Activated CD8-positive, alpha-beta T cell treated with anti-CD3 and anti-CD28 coated beads, Interleukin-2, amount 10 ng/mL, durations not matched to agents 7 days and 5 days (primary cell): ENCODE data around the gene FBXO10. TPM values are rescaled to one million over a fixed set of nuclear protein-coding genes. Genes with fewer than 3 reads are reported as not detected.
"Not testable (repeated sequence)": the region's sequence is repeated elsewhere in the genome, so short reads cannot be mapped to it uniquely, and the experiment has no call there.

Experiments used
- ATAC-seq: fragments of 150-1000 bp; cut with Tn5 transposase; one replicate; pipeline ENCODE4 v1.10.0; 2021; ENCODE audit warnings: moderate library complexity
- CTCF ChIA-PET: fragments of 350-600 bp; sonication (Branson Sonifier 250); formaldehyde crosslinking; loops from one replicate; lab custom pipeline; 2021; ENCODE audit warnings: antibody characterized with exemption; lab: Charles Lee
- POLR2A ChIA-PET: fragments of 350-600 bp; sonication (Branson Sonifier 250); formaldehyde crosslinking; loops from one replicate; lab custom pipeline; 2021; ENCODE audit warnings: antibody characterized with exemption; lab: Charles Lee
- DNase-seq: peaks from one replicate; pipeline ENCODE4 v3.0.0-alpha.2; 2020
- H3K27ac Mint-ChIP-seq: one replicate; pipeline ENCODE4 v1.8.0; 2021; ENCODE audit warnings: mild to moderate bottlenecking, mixed read lengths
- H3K27me3 Mint-ChIP-seq: one replicate; pipeline ENCODE4 v1.8.0; 2021; ENCODE audit warnings: low read depth, mixed read lengths
- H3K36me3 Mint-ChIP-seq: one replicate; pipeline ENCODE4 v1.8.0; 2021; ENCODE audit warnings: low read depth, mixed read lengths
- H3K4me1 Mint-ChIP-seq: one replicate; pipeline ENCODE4 v1.8.0; 2021; ENCODE audit warnings: low read depth, mixed read lengths
- H3K4me3 Mint-ChIP-seq: one replicate; pipeline ENCODE4 v1.8.0; 2021; ENCODE audit warnings: mild to moderate bottlenecking, mixed read lengths
- H3K9me3 Mint-ChIP-seq: one replicate; pipeline ENCODE4 v1.8.0; 2022; ENCODE audit warnings: mixed read lengths; ENCODE audit not compliant: insufficient read depth
- total RNA-seq, 2 experiments: library from RNA; stranded (reverse); gene quantifications; one replicate each; pipeline ENCODE4 v1.2.3, GENCODE V29; 2021

The FBXO10 gene
- total RNA-seq, 2 experiments from 2014 or later = 2.0 to 2.3 TPM

DNA sequence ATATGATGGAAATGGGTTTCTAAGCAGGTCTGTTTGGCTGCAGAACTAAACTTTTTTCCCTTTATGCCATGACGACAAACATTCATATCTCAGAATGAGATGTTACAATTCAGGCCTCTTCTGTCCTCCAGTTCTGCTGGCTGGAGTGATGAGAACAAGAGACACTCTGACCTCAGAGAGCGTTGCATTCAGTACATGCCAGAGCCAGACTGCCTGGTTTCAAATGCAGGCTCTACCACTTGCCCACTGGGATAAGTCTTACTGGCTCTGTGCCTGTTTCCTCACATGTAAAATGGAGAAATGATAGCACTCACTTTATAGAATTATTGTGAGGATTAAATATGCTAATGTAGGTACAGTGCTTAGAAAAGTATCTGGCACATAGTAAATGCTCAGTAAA is 41.0 kb upstream of the FBXO10 start:
- H3K36me3 Mint-ChIP-seq = no peaks in the 10 kb centered on the region
- POLR2A ChIA-PET = no interaction called here
- no peak overlapping the region for H3K4me3 Mint-ChIP-seq
- DNase-seq (no peak), ATAC-seq (no peak)
- CTCF ChIA-PET = no interaction called here
- peaks cover 13% of the 10 kb centered on the region for H3K27me3 Mint-ChIP-seq
- H3K9me3 Mint-ChIP-seq = no peaks in the 10 kb centered on the region
- H3K4me1 Mint-ChIP-seq = no peaks in the 10 kb centered on the region
- no peak overlapping the region for H3K27ac Mint-ChIP-seq

DNA sequence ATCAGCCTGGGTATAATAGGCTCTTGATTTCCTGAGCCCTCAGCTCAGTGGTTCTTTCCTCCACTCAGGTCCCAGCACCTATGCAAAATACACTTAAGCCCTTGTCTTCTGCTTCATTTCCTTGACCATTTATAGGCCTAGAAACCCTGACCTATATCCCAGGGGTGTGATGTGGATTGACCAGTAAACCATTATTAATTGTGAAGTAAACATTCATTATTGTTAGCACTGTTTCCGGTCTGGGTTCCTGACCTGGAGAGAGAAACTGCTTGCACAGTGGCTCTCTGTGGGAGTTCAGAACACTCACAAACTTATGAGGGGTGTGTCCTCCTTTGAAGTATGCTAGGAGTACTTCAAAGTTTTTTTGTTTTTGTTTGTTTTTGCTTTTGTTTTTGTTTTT is 35.8 kb upstream of the FBXO10 start:
- H3K27ac Mint-ChIP-seq = no peak overlapping the region
- peaks cover 26% of the 10 kb centered on the region for H3K27me3 Mint-ChIP-seq
- ATAC-seq (no peak), DNase-seq (no peak)
- no peaks in the 10 kb centered on the region for H3K36me3 Mint-ChIP-seq
- no peaks in the 10 kb centered on the region for H3K4me1 Mint-ChIP-seq
- POLR2A ChIA-PET = no interaction called here
- H3K4me3 Mint-ChIP-seq = no peak overlapping the region
- no peaks in the 10 kb centered on the region for H3K9me3 Mint-ChIP-seq
- CTCF ChIA-PET = no interaction called here

DNA sequence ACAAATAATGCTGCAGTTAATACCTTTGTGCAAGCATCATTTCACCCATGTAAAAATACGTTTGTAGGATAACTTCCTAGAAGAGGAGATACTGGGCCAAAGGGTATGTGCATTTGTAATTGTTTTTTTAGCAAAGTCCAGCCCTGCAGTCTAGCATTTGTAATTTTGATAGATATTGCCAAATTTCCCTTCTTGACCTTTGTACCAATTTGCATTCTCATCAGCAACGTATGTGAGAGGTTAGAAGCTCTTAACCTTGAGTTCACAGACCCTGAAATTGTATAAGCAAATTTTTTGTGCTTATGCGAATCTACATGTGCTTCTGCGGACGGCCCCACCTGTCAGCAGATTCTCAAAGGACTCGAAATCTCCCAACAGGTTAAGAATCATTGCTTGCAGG is 34.8 kb upstream of the FBXO10 start:
- Mint-ChIP-seq H3K9me3 (no peaks in the 10 kb centered on the region), H3K27me3 (peaks cover 29% of the 10 kb centered on the region), H3K4me3 (no peak overlapping the region), H3K4me1 (no peaks in the 10 kb centered on the region), H3K27ac (no peak overlapping the region), H3K36me3 (no peaks in the 10 kb centered on the region)
- DNase-seq (no peak), ATAC-seq (no peak)
- ChIA-PET POLR2A (no interaction called here), CTCF (no interaction called here)

DNA sequence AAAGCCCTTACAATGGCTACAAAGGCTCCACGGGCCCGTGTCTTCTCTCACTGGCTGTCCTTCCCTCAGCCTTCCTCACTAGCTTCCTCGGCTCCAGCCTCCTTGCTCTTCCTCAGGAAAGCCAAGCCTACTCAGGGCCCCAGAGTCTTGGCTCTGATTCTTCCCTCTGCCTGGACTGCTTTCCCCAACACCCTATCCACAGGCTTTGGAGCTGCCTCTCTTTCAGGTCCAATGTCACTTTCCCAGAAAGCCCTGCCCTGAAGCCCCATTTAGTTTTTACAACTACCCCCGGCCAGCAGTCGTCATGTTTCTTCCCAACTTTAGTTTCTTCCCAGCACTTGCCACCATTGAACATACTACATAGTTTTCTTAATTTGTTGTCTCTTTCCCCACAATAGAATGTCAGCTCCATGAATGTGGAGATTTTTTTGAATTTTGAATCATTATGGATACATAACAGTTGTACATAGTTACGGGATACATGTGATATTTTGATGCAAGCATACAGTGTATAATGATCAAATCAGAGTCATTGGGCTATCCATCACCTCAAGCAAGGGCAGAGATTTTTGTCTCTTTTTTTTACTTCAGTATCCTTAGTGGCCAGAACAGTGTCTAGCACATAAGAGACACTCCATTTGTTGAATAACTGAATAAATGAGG is 33.7 kb upstream of the FBXO10 start:
- Mint-ChIP-seq H3K4me1 (no peaks in the 10 kb centered on the region), H3K27ac (no peak overlapping the region), H3K9me3 (no peaks in the 10 kb centered on the region), H3K4me3 (no peak overlapping the region), H3K36me3 (no peaks in the 10 kb centered on the region), H3K27me3 (peaks cover 28% of the 10 kb centered on the region)
- DNase-seq = no peak
- POLR2A ChIA-PET = no interaction called here
- CTCF ChIA-PET = no interaction called here
- no peak for ATAC-seq

DNA sequence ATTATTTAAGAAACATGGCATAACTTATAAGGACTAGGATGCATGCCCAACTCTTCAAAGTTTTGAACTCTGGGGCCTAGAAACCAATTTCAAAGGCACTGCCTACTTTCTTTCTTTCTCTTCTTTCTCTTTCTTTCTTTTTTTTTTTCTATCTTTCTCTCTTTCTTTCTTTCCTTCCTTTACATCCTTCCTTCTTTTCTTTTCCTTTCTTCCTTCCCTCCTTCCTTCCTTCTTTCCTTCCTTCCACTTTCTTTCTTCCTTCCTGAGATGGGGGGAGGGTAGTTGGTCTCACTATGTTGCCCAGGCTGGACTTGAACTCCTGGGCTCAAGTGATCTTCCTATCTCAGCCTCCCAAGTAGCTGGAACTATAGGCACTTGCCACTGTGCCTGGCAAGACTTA is 32.1 kb upstream of the FBXO10 start:
- no peak overlapping the region for H3K27ac Mint-ChIP-seq
- POLR2A ChIA-PET = no interaction called here
- H3K27me3 Mint-ChIP-seq = peaks cover 31% of the 10 kb centered on the region
- DNase-seq (no peak), ATAC-seq (no peak)
- H3K4me3 Mint-ChIP-seq = no peak overlapping the region
- no peaks in the 10 kb centered on the region for H3K4me1 Mint-ChIP-seq
- no peaks in the 10 kb centered on the region for H3K36me3 Mint-ChIP-seq
- CTCF ChIA-PET = interaction anchor here (0.9 kb wide), 1 partner anchor 14 kb away, joined by 4 read pairs; no protein-coding TSS in a partner anchor
- H3K9me3 Mint-ChIP-seq = no peaks in the 10 kb centered on the region

DNA sequence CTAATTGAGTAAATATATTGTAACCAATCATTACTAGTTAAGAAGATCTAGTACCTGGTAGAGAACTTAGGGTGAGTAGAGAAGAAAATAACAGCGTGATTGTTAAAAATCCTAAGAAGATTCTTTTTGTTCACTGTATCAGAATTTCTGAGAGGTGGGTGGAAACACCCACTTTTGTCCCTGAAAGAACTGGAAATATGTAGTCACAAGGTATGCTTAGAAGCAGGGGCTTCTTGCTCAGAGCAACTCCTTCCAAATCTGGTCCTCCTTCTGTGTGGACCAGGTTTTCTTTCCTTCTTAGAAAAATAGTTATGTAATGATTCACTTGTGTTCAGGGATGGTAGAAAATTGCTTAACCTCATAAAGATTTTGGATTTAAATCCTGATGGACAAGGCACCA is 28.1 kb upstream of the FBXO10 start:
- no peaks in the 10 kb centered on the region for H3K4me1 Mint-ChIP-seq
- no peak overlapping the region for H3K4me3 Mint-ChIP-seq
- ATAC-seq (no peak), DNase-seq (no peak)
- CTCF ChIA-PET = no interaction called here
- H3K36me3 Mint-ChIP-seq = no peaks in the 10 kb centered on the region
- no peaks in the 10 kb centered on the region for H3K9me3 Mint-ChIP-seq
- no peak overlapping the region for H3K27ac Mint-ChIP-seq
- POLR2A ChIA-PET = no interaction called here
- H3K27me3 Mint-ChIP-seq = peaks cover 31% of the 10 kb centered on the region

DNA sequence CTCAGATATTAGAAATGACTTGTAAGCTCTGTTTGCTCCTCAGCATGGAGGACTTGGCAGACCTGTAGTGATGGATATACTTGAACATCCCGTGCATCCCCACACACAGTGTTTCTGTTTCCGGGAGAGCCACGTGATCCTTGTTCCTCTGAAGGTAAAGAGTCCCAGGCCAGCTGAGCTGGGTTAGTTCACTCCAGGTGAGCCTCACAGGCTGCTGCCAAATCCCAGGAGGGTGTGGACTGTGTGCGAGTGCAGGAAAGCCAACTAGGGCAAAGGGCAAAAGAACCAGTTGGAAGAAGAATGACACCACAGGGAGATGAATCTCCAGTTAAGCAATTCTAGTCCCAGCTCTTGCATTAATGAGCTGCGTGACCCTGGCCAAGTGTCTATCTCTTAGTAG is 26.6 kb upstream of the FBXO10 start:
- Mint-ChIP-seq H3K9me3 (no peaks in the 10 kb centered on the region), H3K4me1 (no peaks in the 10 kb centered on the region), H3K4me3 (no peak overlapping the region), H3K27me3 (peaks cover 23% of the 10 kb centered on the region), H3K27ac (no peak overlapping the region), H3K36me3 (no peaks in the 10 kb centered on the region)
- ATAC-seq = no peak
- no peak for DNase-seq
- POLR2A ChIA-PET = no interaction called here
- CTCF ChIA-PET = no interaction called here

DNA sequence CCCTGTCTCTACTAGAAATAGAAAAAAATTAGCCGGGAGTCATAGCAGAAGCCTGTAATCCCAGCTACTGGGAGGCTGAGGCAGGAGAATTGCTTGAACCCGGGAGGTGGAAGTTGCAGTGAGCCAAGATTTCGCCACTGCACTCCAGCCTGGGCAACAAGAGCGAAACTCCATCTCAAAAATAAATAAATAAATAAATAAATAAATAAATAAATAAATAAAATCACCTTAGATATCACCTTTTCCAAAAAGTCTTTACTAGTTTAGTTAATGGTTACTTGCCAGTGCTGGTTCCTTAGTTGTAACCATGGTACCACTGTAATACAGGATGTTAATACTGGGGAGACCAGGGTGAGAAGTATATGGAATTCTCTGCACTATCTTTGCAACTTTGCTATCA is 25.9 kb upstream of the FBXO10 start:
- H3K4me1 Mint-ChIP-seq, ATAC-seq, H3K4me3 Mint-ChIP-seq, H3K27ac Mint-ChIP-seq, H3K9me3 Mint-ChIP-seq, CTCF ChIA-PET, H3K36me3 Mint-ChIP-seq, POLR2A ChIA-PET, DNase-seq: not testable (repeated sequence)
- H3K27me3 Mint-ChIP-seq = peaks cover 22% of the 10 kb centered on the region

DNA sequence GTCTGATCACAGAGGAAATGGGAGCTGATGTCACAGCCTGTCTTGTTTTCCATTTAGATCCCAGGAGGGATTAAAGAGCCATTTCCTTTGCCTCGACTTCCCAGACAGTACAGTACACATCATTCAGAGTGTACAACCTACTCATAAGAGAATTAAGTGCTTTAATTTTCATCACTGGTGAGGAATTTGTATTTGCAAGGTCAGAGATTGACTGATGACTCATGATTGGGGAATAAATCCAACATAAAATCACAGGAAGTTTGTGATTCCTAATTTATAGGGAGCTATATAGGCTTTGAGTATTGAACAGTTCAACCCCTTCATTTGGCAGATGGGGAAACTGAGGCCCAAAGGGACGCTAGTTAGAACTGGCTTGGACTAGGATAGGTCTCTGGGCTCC is 20.3 kb upstream of the FBXO10 start:
- POLR2A ChIA-PET = no interaction called here
- ATAC-seq = no peak
- CTCF ChIA-PET = interaction anchor here (4.0 kb wide), 1 partner anchor 12 kb away, joined by 17 read pairs; no protein-coding TSS in a partner anchor

DNA sequence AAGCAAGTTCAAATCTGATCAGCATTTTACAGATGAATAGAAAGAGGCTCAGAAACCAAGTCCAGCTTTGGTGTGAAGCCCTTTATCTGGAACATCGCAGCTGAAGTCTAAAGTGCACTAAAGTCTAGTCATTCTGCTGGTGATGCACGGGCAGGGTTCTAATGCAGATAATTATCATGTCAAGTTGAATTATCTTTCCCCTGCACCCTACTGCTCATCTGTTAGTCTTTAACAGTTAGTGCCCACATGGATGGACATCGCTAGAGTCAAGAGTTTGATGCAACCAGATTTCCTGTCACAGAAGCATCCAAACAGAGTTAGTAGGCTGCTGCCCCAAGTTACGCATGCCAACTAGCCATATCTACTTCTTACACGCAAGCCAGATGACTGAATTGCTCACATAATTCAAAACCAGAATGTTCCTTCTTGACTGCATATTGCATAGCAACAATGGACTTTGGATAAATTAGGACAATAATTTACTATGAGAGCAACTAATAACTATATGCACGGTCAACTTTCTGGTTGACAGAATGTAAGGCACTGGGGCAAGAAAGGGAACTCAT is 17.8 kb upstream of the FBXO10 start:
- peak overlapping the region; percentile 51 for H3K4me3 Mint-ChIP-seq
- ChIA-PET POLR2A (no interaction called here), CTCF (interaction anchor here (0.6 to 4.0 kb wide), 6 partner anchors 9 to 176 kb away, joined by 3 to 17 read pairs (median 3); no protein-coding TSS in a partner anchor)
- DNase-seq = no peak
- H3K27ac Mint-ChIP-seq = no peak overlapping the region
- ATAC-seq = no peak
- peaks cover 19% of the 10 kb centered on the region for H3K27me3 Mint-ChIP-seq
- peaks cover 19% of the 10 kb centered on the region for H3K36me3 Mint-ChIP-seq
- no peaks in the 10 kb centered on the region for H3K9me3 Mint-ChIP-seq
- peaks cover 31% of the 10 kb centered on the region for H3K4me1 Mint-ChIP-seq

More for the DNA sequence above, 20.3 kb upstream of the FBXO10 start:
- Mint-ChIP-seq H3K4me1 (peaks cover 16% of the 10 kb centered on the region), H3K27ac (no peak overlapping the region), H3K4me3 (no peak overlapping the region), H3K36me3 (peaks cover 10% of the 10 kb centered on the region), H3K9me3 (no peaks in the 10 kb centered on the region), H3K27me3 (peaks cover 22% of the 10 kb centered on the region)
- no peak for DNase-seq

DNA sequence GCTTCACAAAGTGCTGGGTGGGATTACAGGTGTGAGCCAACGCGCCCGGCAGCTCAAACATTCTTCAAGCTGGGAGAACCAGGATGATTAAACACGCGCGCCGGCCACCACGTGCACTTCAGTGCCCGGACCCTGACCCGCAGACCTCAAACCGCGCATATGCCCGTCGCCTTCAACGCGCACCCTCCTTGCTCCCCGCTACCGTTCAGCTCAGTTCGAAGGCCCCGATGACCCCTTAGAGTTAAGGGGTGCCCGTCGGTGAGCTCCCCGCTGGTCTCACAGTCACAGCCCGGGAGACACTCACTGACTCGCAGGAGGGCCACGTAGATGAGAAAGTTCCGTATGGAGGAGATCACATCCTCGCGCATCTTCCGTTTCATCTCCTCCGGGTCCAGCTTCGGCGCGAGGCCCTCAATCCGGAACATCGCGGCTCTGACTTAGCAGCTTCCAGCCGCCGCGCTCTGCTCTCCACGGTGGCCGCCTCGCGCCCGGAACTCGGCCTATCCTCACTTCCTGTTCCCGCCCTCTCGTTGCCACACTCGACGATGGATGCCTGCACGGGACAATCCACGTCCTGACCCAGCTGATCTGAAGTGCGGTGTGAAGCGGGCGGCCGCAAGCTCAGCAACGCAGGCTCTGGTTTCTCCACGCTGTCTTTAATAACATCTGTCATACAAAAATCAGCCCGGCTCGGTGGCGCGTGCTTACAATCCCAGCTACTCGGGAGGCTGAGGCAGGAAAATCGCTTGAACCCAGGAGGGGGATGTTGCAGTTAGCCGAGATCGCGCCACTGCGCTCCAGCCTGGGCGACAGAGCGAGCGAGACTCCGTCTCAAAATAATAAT is 16.1 kb upstream of the FBXO10 start, which contains the start of gene TOMM5:
TOMM5 (minus strand) TSS at position 490 of the 844 bp plus-strand sequence; CDS start at position 425, 65 bp downstream.
- Mint-ChIP-seq H3K27me3 (peaks cover 18% of the 10 kb centered on the region), H3K27ac (peak within 1 kb of the TSS; percentile 96), H3K4me1 (peaks cover 31% of the 10 kb centered on the region), H3K9me3 (no peaks in the 10 kb centered on the region), H3K36me3 (peaks cover 30% of the 10 kb centered on the region), H3K4me3 (peak within 1 kb of the TSS; percentile 90)
- DNase-seq (peak; percentile 95), ATAC-seq (peak; percentile 98)
- ChIA-PET CTCF (interaction anchor here (0.6 to 6.2 kb wide), 9 partner anchors 8 to 312 kb away, joined by 3 to 47 read pairs (median 4); partner anchors contain the start of genes FBXO10 and POLR1E), POLR2A (interaction anchor here (0.6 to 2.3 kb wide), 14 partner anchors 9 to 1414 kb away, joined by 3 to 22 read pairs (median 4); partner anchors contain the start of genes DCAF10, EXOSC3, FBXO10 and POLR1E)
